ENCODE measurements around the gene MEX3A. TPM values are rescaled to one million over a fixed set of nuclear protein-coding genes. Genes with fewer than 3 reads are reported as not detected.
A peak's percentile ranks its signal among the peaks of the same experiment; 100 is the strongest.

MEX3A gene
- total and polyA plus RNA-seq, 7 donors, result 0.23 to 1.5 (median 0.33) TPM

GRCh38 chr1:156065212-156065611 lies 17.1 kb downstream of the MEX3A start:
- TF ChIP-seq POLR2A (IDR thresholded peaks at IDR 0.05) (no peak), CTCF (IDR thresholded peaks at IDR 0.05) (no peak), EP300 (IDR thresholded peaks at IDR 0.05) (no peak), POLR2AphosphoS5 (IDR thresholded peaks at IDR 0.05) (no peak)
- Histone ChIP-seq H3K27ac (no peak overlapping the region), H3K4me1 (no peaks in the 10 kb centered on the region), H3K36me3 (no peaks in the 10 kb centered on the region), H3K4me3 (no peak overlapping the region), H3K27me3 (no peaks in the 10 kb centered on the region), H3K9me3 (no peaks in the 10 kb centered on the region)
- 86 to 88% methylated on average over 3 of the region's 3 CpGs for WGBS, 2 donors
- DNase-seq, result no peak
- intact Hi-C loops (cut with DNase I), result no loop called here

GRCh38 chr1:156064615-156065014 lies 17.6 kb downstream of the MEX3A start:
- no peak for DNase-seq
- H3K9me3 ChIP-seq, result no peaks in the 10 kb centered on the region
- H3K36me3 ChIP-seq, result no peaks in the 10 kb centered on the region
- no peaks in the 10 kb centered on the region for H3K27me3 ChIP-seq
- H3K27ac ChIP-seq, result no peak overlapping the region
- no peaks in the 10 kb centered on the region for H3K4me1 ChIP-seq
- WGBS, 2 donors, result 87 to 97% methylated on average over 2 of the region's 2 CpGs
- no peak for TF ChIP-seq POLR2A (IDR thresholded peaks at IDR 0.05)
- TF ChIP-seq POLR2AphosphoS5 (IDR thresholded peaks at IDR 0.05), result no peak
- no peak for TF ChIP-seq EP300 (IDR thresholded peaks at IDR 0.05)
- TF ChIP-seq CTCF (IDR thresholded peaks at IDR 0.05), result no peak
- intact Hi-C loops (cut with DNase I), result no loop called here
- no peak overlapping the region for H3K4me3 ChIP-seq

DNA sequence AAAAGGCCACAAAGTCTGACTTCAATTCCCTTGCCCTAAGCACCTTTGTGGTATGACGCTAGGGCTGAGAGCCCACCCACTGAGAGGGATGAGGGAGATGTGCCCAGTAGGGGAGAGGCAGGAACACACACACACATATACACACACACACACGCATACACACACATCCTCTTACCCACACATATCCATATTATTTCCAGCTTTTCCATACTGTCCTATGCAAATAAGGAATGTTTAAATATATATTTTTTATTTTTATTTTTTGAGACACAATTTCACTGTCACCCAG lies 18.3 kb downstream of the MEX3A start:
- no peak for DNase-seq
- Histone ChIP-seq H3K27me3 (no peaks in the 10 kb centered on the region), H3K4me1 (no peaks in the 10 kb centered on the region), H3K27ac (no peak overlapping the region), H3K9me3 (no peaks in the 10 kb centered on the region), H3K36me3 (no peaks in the 10 kb centered on the region), H3K4me3 (no peak overlapping the region)
- WGBS, 2 donors, result 53 to 85% methylated on average over 2 of the region's 2 CpGs
- intact Hi-C loops (cut with DNase I), result no loop called here
- TF ChIP-seq CTCF (IDR thresholded peaks at IDR 0.05) (no peak), POLR2A (IDR thresholded peaks at IDR 0.05) (no peak)

GRCh38 chr1:156062189-156062588 lies 20.1 kb downstream of the MEX3A start:
- H3K4me1 ChIP-seq, result no peaks in the 10 kb centered on the region
- TF ChIP-seq POLR2AphosphoS5 (IDR thresholded peaks at IDR 0.05), result no peak
- peak in 1 of 2 donors; percentile 7 for TF ChIP-seq POLR2A (IDR thresholded peaks at IDR 0.05)
- no peak for TF ChIP-seq EP300 (IDR thresholded peaks at IDR 0.05)
- TF ChIP-seq CTCF (IDR thresholded peaks at IDR 0.05), result no peak
- no peaks in the 10 kb centered on the region for H3K27me3 ChIP-seq
- 19 to 75% methylated on average over 3 of the region's 3 CpGs for WGBS, 2 donors
- no peak overlapping the region for H3K27ac ChIP-seq
- H3K9me3 ChIP-seq, result no peaks in the 10 kb centered on the region
- no peak for DNase-seq
- no peak overlapping the region for H3K4me3 ChIP-seq
- intact Hi-C loops (cut with DNase I), result no loop called here
- H3K36me3 ChIP-seq, result peaks cover 0 to 11% (median 0%) of the 10 kb centered on the region in 4 donors

DNA sequence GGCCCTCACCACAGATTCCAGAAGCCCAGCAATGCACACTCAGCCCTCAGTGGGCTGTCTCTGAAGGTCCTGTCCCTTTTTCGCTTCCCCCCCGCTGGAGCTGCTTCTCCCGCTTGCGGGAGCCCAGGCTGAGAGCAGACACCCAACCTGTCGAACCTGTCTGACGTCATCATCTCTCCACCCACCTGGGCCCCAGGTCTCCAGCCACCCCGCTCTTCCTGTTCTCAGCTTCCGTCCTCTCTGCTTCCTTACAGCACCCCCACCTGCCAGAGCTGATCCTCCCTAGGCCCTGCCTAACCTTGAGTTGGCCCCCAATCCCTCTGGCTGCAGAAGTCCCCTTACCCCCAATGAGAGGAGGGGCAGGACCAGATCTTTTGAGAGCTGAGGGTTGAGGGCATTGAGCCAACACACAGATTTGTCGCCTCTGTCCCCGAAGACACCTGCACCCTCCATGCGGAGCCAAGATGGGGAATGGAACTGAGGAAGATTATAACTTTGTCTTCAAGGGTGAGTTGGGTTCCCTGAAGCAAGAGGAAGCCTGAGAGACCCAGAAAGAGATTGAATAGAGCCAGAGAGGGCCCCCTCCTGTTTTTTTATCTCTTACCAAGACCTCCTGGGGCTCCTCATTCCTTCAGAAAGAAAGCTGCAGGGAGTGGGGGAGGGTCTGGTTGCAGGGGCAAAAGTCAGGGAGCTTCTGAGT lies 21.2 kb downstream of the MEX3A start, which contains the start of gene RAB25:
Gene RAB25, plus strand, starts transcription at position 224 of the 700 bp plus-strand sequence. Its CDS starts 241 bp downstream, at position 465.
- no peaks in the 10 kb centered on the region for H3K9me3 ChIP-seq
- no peak within 1 kb of the TSS for H3K4me3 ChIP-seq
- H3K36me3 ChIP-seq, result peaks cover 0 to 11% (median 0%) of the 10 kb centered on the region in 4 donors
- H3K4me1 ChIP-seq, result peaks cover 0 to 5% (median 2%) of the 10 kb centered on the region in 4 donors
- no peaks in the 10 kb centered on the region for H3K27me3 ChIP-seq
- 12 to 54% methylated on average over 11 of the region's 11 CpGs for WGBS, 2 donors
- TF ChIP-seq POLR2A (IDR thresholded peaks at IDR 0.05), result peak in 1 of 2 donors; percentile 58
- no peak for TF ChIP-seq CTCF (IDR thresholded peaks at IDR 0.05)
- no peak for TF ChIP-seq POLR2AphosphoS5 (IDR thresholded peaks at IDR 0.05)
- no peak for DNase-seq
- H3K27ac ChIP-seq, result no peak within 1 kb of the TSS
- intact Hi-C loops (cut with DNase I), result no loop called here

Measured in sigmoid colon (tissue), 7 donors.